Heart left ventricle (tissue), 16 donors: Measurements from ENCODE around the gene RPS6KA2. TPM values are rescaled to one million over a fixed set of nuclear protein-coding genes. Genes with fewer than 3 reads are reported as not detected.

ENCODE experiments used
- ATAC-seq, 4 donors: fragments of 200-7000 bp; cut with Tn5 transposase; one replicate each; pipeline ENCODE4 v1.9.1; 2020 to 2022; ENCODE audit warnings: moderate library complexity in 4 of 4, mild to moderate bottlenecking in 3 of 4, moderate number of reproducible peaks in 1 of 4
- DNase-seq, 5 donors: peaks; one replicate each; pipeline ENCODE4 v3.0.0-alpha.2; 2020
- H3K27ac ChIP-seq, 12 donors: fragments of 200-600 bp; sonication (generic) in 4 of 12; one replicate each; pipeline versions ENCODE4 v1.5.0 to v1.8.0; 2016 to 2022; ENCODE audit warnings: mild to moderate bottlenecking in 2 of 12
- H3K27me3 ChIP-seq, 9 donors: fragments of 200-600 bp; sonication (generic) in 2 of 9; one replicate each; pipeline versions ENCODE4 v1.5.1 to v1.8.0; 2016 to 2022; ENCODE audit warnings: mild to moderate bottlenecking in 3 of 9
- H3K36me3 ChIP-seq, 9 donors: fragments of 200-600 bp; sonication (generic) in 2 of 9; one replicate each; pipeline versions ENCODE4 v1.5.0 to v1.8.0; 2018 to 2022; ENCODE audit warnings: mild to moderate bottlenecking in 2 of 9
- H3K4me1 ChIP-seq, 12 donors: fragments of 200-600 bp; sonication (generic) in 4 of 12; one replicate each; pipeline versions ENCODE4 v1.5.0 to v1.8.0; 2016 to 2022; ENCODE audit warnings: mild to moderate bottlenecking in 3 of 12
- H3K4me3 ChIP-seq, 12 donors: fragments of 200-600 bp; sonication (generic) in 4 of 12; one replicate each; pipeline versions ENCODE4 v1.5.0 to v1.8.0; 2017 to 2022; ENCODE audit warnings: mild to moderate bottlenecking in 9 of 12, moderate library complexity in 4 of 12
- H3K9me3 ChIP-seq, 12 donors: fragments of 200-600 bp; sonication (generic) in 4 of 12; one replicate each; pipeline versions ENCODE4 v1.5.0 to v1.8.0; 2016 to 2022; ENCODE audit warnings: mild to moderate bottlenecking in 1 of 12
- POLR2A ChIP-seq, 2 donors: fragments of 450-650 bp; IDR thresholded peaks; one replicate each; pipeline ENCODE4 v1.6.1; 2017; ENCODE audit warnings: antibody characterized with exemption in 2 of 2, mild to moderate bottlenecking in 2 of 2, moderate library complexity in 2 of 2
- WGBS, 4 donors: extraction: QIAGEN DNeasy Blood & Tissue Kit in 2 of 4; methylation state at CpG; one replicate each; pipeline versions ENCODE4 v1.1.5 to v1.1.7; 2013 to 2018; 5-methylcytosine and 5-hydroxymethylcytosine counted together
- intact Hi-C, 10 donors: fragments of 100-400 bp; cut with DNase I; formaldehyde crosslinking; loops; one replicate each; pipeline versions ENCODE4 v1.11.1 to v1.14.2; 2022
- polyA plus RNA-seq, 2 donors: library from polyadenylated mRNA; stranded (reverse); fragments of 200-250 nt; gene quantifications; one replicate each; pipeline ENCODE4 v1.2.3, GENCODE V29; 2013
- total RNA-seq, 9 donors: library from RNA; depleted of rRNA in 2 of 9; stranded (reverse); fragments of >200 nt in 2 of 9; fragmentation: NEBNext Ultra II Directional in 3 of 9; extraction: Animal tissue kit (Norgen Biotek cat#: 25700) in 3 of 9; gene quantifications; one replicate each; pipeline versions ENCODE4 v1.1.0 to v1.2.4, GENCODE V29; 2016 to 2023
- TF ChIP-seq, protein P1 (sequence below), 12 donors: fragments of 200-600 bp; sonication (generic) in 4 of 12; IDR thresholded peaks; one replicate each; pipeline versions ENCODE4 v1.5.0 to v1.8.0; 2018 to 2022; ENCODE audit warnings: antibody characterized with exemption in 12 of 12, mild to moderate bottlenecking in 5 of 12
- donor health status: ischemic (EF 13 %, LVEDD 7.1; RV severe dilation, severe dysfunction).
- donor health status: healthy with polysubstance abuse.
- donor health status: DM: no; HTN: yes; CAD: no.
- donor health status: DM: no; HTN: no; CAD: no.
- donor health status: ischemic (EF 25% LVEDD 6.9; RV normal size, moderate dysfunction).
- donor health status: ischemic (EF 25% LVEDD 5.7; RV mildly dilated, moderate dysfunction).
- donor health status: healthy.
- donor health status: DM: yes; HTN: yes; CAD: no.
- donor health status: ischemic (EF 35%, LVEDD 5.7; RV mildly dilated, moderate dysfunction).
- donor health status: nonischemic (EF 11% LVEDD 7.7; RV severe dilation, severe dysfunction).
- donor health status: DM: yes; HTN: yes; CAD: no.
- donor health status: PGD.
- donor health status: ischemic (EF 29% LVEDD 5.4; RV normal size, mild dysfunction).
- donor health status: nonischemic (EF 23%, LVEDD 6.1; RV moderate dilation, normal function).

Gene RPS6KA2
- total and polyA plus RNA-seq, 11 donors = 23.0 to 171 (median 91.6) TPM

DNA sequence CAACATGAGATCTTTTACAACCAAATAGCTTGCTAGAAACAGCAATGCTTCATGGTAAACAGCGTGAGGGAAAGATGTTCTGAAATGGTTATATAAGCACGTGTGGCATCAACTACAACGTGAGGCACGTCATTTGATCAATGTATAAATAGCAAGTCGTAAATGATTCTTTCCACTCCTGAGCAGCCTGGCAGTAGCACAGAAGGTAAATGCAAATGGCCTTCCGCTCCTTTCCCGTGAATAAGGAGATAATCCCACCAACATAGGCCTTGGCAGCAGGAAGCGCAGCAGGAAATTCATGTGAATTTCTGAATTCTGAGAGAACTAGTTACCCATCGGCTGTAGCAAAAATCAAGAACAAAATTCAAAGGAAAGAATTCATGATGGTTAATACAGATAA lies 17.0 kb downstream of the RPS6KA2 start:
- 84 to 90% (median 85%) methylated on average over 9 of the region's 9 CpGs for WGBS, 4 donors
- Histone ChIP-seq H3K9me3 (no peaks in the 10 kb centered on the region), H3K4me1 (peaks cover 0 to 36% (median 18%) of the 10 kb centered on the region in 12 donors), H3K36me3 (no peaks in the 10 kb centered on the region), H3K27me3 (no peaks in the 10 kb centered on the region), H3K4me3 (no peak overlapping the region), H3K27ac (no peak overlapping the region)
- DNase-seq (no peak), ATAC-seq (no peak)
- TF ChIP-seq, protein P1, sequence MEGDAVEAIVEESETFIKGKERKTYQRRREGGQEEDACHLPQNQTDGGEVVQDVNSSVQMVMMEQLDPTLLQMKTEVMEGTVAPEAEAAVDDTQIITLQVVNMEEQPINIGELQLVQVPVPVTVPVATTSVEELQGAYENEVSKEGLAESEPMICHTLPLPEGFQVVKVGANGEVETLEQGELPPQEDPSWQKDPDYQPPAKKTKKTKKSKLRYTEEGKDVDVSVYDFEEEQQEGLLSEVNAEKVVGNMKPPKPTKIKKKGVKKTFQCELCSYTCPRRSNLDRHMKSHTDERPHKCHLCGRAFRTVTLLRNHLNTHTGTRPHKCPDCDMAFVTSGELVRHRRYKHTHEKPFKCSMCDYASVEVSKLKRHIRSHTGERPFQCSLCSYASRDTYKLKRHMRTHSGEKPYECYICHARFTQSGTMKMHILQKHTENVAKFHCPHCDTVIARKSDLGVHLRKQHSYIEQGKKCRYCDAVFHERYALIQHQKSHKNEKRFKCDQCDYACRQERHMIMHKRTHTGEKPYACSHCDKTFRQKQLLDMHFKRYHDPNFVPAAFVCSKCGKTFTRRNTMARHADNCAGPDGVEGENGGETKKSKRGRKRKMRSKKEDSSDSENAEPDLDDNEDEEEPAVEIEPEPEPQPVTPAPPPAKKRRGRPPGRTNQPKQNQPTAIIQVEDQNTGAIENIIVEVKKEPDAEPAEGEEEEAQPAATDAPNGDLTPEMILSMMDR (IDR thresholded peaks at IDR 0.05) = no peak
- no peak for TF ChIP-seq POLR2A (IDR thresholded peaks at IDR 0.05)
- intact Hi-C loops = loop anchor here in 2 of 10 donors (5.0 kb wide), 2 partner anchors 33 to 53 kb away; no protein-coding TSS in a partner anchor

DNA sequence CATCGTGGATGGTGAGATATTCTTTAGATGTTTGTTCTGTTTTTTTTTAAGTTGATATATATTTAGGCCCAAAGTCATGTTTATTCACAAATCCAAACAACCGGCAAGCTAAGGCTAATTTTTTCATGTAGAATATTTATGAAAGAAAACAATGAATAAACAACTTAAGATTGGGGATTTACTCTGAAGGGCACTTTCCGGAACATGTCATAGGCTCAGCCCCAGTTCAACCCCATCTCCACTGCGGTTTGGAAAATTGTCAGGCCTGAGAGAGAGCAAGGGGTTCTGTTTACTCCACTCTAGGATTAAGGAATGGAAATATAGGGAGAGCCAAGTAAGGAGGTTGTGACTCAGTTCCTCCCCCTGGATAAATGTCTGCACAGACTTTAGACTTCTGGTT lies 18.3 kb downstream of the RPS6KA2 start:
- intact Hi-C loops = no loop called here
- H3K4me1 ChIP-seq = peaks cover 0 to 23% (median 7%) of the 10 kb centered on the region in 12 donors
- ATAC-seq (no peak), DNase-seq (no peak)
- no peaks in the 10 kb centered on the region for H3K36me3 ChIP-seq
- no peak for TF ChIP-seq POLR2A (IDR thresholded peaks at IDR 0.05)
- TF ChIP-seq, protein P1 (IDR thresholded peaks at IDR 0.05) = no peak
- H3K4me3 ChIP-seq = no peak overlapping the region
- 85 to 91% (median 90%) methylated on average over 4 of the region's 4 CpGs for WGBS, 4 donors
- no peaks in the 10 kb centered on the region for H3K27me3 ChIP-seq
- peak overlapping the region in 1 of 12 donors; percentile 5 for H3K27ac ChIP-seq
- H3K9me3 ChIP-seq = no peaks in the 10 kb centered on the region

DNA sequence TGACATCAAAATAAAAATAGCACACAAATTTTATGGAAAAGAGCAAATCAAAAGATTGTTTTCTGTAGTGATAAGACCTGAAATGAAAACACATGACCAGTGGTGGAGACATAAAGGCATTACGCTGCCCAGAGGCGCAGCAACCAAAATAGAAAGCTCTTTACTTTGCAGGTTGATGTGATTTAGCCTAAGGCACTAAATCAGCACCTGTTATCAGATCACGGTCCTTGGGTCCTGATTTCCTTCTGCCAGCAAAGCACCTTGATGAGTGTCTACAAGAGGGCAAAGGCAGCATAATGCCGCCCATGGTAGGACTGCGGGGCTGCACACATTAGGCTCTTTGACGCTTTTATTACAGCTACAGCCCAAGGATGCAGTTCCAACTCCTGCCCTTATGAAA lies 21.3 kb downstream of the RPS6KA2 start:
- TF ChIP-seq POLR2A (IDR thresholded peaks at IDR 0.05) = no peak
- TF ChIP-seq, protein P1 (IDR thresholded peaks at IDR 0.05) = no peak
- Histone ChIP-seq H3K27ac (no peak overlapping the region), H3K36me3 (no peaks in the 10 kb centered on the region), H3K4me3 (no peak overlapping the region), H3K9me3 (no peaks in the 10 kb centered on the region), H3K4me1 (peaks cover 0 to 5% (median 0%) of the 10 kb centered on the region in 12 donors), H3K27me3 (no peaks in the 10 kb centered on the region)
- DNase-seq (no peak), ATAC-seq (no peak)
- intact Hi-C loops = no loop called here
- 90 to 94% (median 93%) methylated on average over 6 of the region's 6 CpGs for WGBS, 4 donors

DNA sequence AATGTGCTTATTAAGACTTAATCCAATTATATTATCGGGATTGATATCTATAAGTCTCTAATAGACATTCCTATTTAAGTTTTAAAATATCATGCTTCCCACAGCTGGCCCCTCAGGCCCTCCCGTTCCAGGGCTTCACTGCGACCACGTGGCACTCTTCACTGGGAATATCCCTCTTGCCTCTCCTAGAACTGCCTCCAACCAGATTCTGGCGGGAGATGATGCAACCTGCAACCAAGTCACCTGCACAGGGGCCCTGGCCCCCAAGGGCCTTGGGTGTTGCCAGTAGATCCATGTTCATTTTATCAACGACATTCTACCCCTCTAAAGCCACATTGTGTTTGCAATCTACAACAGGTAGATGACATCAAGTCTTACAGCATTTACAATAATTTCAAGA lies 22.1 kb downstream of the RPS6KA2 start:
- Histone ChIP-seq H3K9me3 (no peaks in the 10 kb centered on the region), H3K27me3 (no peaks in the 10 kb centered on the region), H3K4me3 (no peak overlapping the region), H3K36me3 (no peaks in the 10 kb centered on the region), H3K27ac (no peak overlapping the region), H3K4me1 (peaks cover 0 to 9% (median 6%) of the 10 kb centered on the region in 12 donors)
- WGBS, 4 donors = 95 to 99% (median 97%) methylated on average over 6 of the region's 6 CpGs
- ATAC-seq = no peak
- TF ChIP-seq, protein P1 (IDR thresholded peaks at IDR 0.05) = no peak
- TF ChIP-seq POLR2A (IDR thresholded peaks at IDR 0.05) = no peak
- intact Hi-C loops = no loop called here
- DNase-seq = no peak
